ENCODE data around the gene ETV7.

The ETV7 gene

GRCh38 chr6:36327919-36328236 lies 59.6 kb downstream of the ETV7 start:
- H3K9me3 ChIP-seq (ENCODE audit: control insufficient read depth in 5 of 5, low read length in 5 of 5), result no peaks in the 10 kb centered on the region
- H3K9ac ChIP-seq (ENCODE audit: low read length in 5 of 5), result no peak overlapping the region
- no peak overlapping the region for H3K4me3 ChIP-seq (ENCODE audit: low read depth in 1 of 5, low read length in 5 of 5)
- H3K27ac ChIP-seq (ENCODE audit: low read depth, low read length), result no peak overlapping the region
- H3K27me3 ChIP-seq (ENCODE audit: control insufficient read depth in 5 of 5, insufficient read depth in 4 of 5, low read length in 5 of 5), result peaks cover 7 to 43% (median 24%) of the 10 kb centered on the region in 5 donors
- no peaks in the 10 kb centered on the region for H3K4me1 ChIP-seq (ENCODE audit: control insufficient read depth in 5 of 5, insufficient read depth in 5 of 5, low read length in 5 of 5)
- H3K36me3 ChIP-seq (ENCODE audit: control insufficient read depth in 5 of 5, insufficient read depth in 5 of 5, low read length in 5 of 5), result no peaks in the 10 kb centered on the region

- no peaks in the 10 kb centered on the region for H3K36me3 ChIP-seq (ENCODE audit: control insufficient read depth in 5 of 5, insufficient read depth in 5 of 5, low read length in 5 of 5)
- H3K9me3 ChIP-seq (ENCODE audit: control insufficient read depth in 5 of 5, low read length in 5 of 5), result no peaks in the 10 kb centered on the region
- no peak overlapping the region for H3K27ac ChIP-seq (ENCODE audit: low read depth, low read length)
- H3K4me1 ChIP-seq (ENCODE audit: control insufficient read depth in 5 of 5, insufficient read depth in 5 of 5, low read length in 5 of 5), result no peaks in the 10 kb centered on the region
- peaks cover 5 to 42% (median 22%) of the 10 kb centered on the region in 5 donors for H3K27me3 ChIP-seq (ENCODE audit: control insufficient read depth in 5 of 5, insufficient read depth in 4 of 5, low read length in 5 of 5)
- no peak overlapping the region for H3K4me3 ChIP-seq (ENCODE audit: low read depth in 1 of 5, low read length in 5 of 5)
- no peak overlapping the region for H3K9ac ChIP-seq (ENCODE audit: low read length in 5 of 5)
Observed at GRCh38 chr6:36327226-36327918, 60.1 kb downstream of the ETV7 start.

- H3K27me3 ChIP-seq (ENCODE audit: control insufficient read depth in 5 of 5, insufficient read depth in 4 of 5, low read length in 5 of 5), result peaks cover 5 to 37% (median 17%) of the 10 kb centered on the region in 5 donors
- H3K36me3 ChIP-seq (ENCODE audit: control insufficient read depth in 5 of 5, insufficient read depth in 5 of 5, low read length in 5 of 5), result no peaks in the 10 kb centered on the region
- H3K27ac ChIP-seq (ENCODE audit: low read depth, low read length), result no peak overlapping the region
Observed at GRCh38 chr6:36326356-36326995, 61.0 kb downstream of the ETV7 start.

GRCh38 chr6:36324715-36325114 lies 62.8 kb downstream of the ETV7 start:
- H3K9ac ChIP-seq (ENCODE audit: low read length in 5 of 5), result no peak overlapping the region
- no peaks in the 10 kb centered on the region for H3K4me1 ChIP-seq (ENCODE audit: control insufficient read depth in 5 of 5, insufficient read depth in 5 of 5, low read length in 5 of 5)
- H3K36me3 ChIP-seq (ENCODE audit: control insufficient read depth in 5 of 5, insufficient read depth in 5 of 5, low read length in 5 of 5), result no peaks in the 10 kb centered on the region

More at GRCh38 chr6:36326356-36326995, 61.0 kb downstream of the ETV7 start:
- Histone ChIP-seq H3K9me3 (ENCODE audit: control insufficient read depth in 5 of 5, low read length in 5 of 5) (no peaks in the 10 kb centered on the region), H3K4me3 (ENCODE audit: low read depth in 1 of 5, low read length in 5 of 5) (no peak overlapping the region), H3K4me1 (ENCODE audit: control insufficient read depth in 5 of 5, insufficient read depth in 5 of 5, low read length in 5 of 5) (no peaks in the 10 kb centered on the region), H3K9ac (ENCODE audit: low read length in 5 of 5) (no peak overlapping the region)

GRCh38 chr6:36324191-36324590 lies 63.3 kb downstream of the ETV7 start:
- Histone ChIP-seq H3K27ac (ENCODE audit: low read depth, low read length) (no peak overlapping the region), H3K9ac (ENCODE audit: low read length in 5 of 5) (no peak overlapping the region), H3K9me3 (ENCODE audit: control insufficient read depth in 5 of 5, low read length in 5 of 5) (no peaks in the 10 kb centered on the region), H3K36me3 (ENCODE audit: control insufficient read depth in 5 of 5, insufficient read depth in 5 of 5, low read length in 5 of 5) (no peaks in the 10 kb centered on the region), H3K4me3 (ENCODE audit: low read depth in 1 of 5, low read length in 5 of 5) (no peak overlapping the region), H3K4me1 (ENCODE audit: control insufficient read depth in 5 of 5, insufficient read depth in 5 of 5, low read length in 5 of 5) (no peaks in the 10 kb centered on the region), H3K27me3 (ENCODE audit: control insufficient read depth in 5 of 5, insufficient read depth in 4 of 5, low read length in 5 of 5) (peaks cover 5 to 33% (median 13%) of the 10 kb centered on the region in 5 donors)

More at GRCh38 chr6:36324715-36325114, 62.8 kb downstream of the ETV7 start:
- H3K9me3 ChIP-seq (ENCODE audit: control insufficient read depth in 5 of 5, low read length in 5 of 5), result no peaks in the 10 kb centered on the region
- no peak overlapping the region for H3K27ac ChIP-seq (ENCODE audit: low read depth, low read length)
- H3K4me3 ChIP-seq (ENCODE audit: low read depth in 1 of 5, low read length in 5 of 5), result no peak overlapping the region
- peaks cover 5 to 31% (median 13%) of the 10 kb centered on the region in 5 donors for H3K27me3 ChIP-seq (ENCODE audit: control insufficient read depth in 5 of 5, insufficient read depth in 4 of 5, low read length in 5 of 5)

- H3K36me3 ChIP-seq (ENCODE audit: control insufficient read depth in 5 of 5, insufficient read depth in 5 of 5, low read length in 5 of 5), result no peaks in the 10 kb centered on the region
- no peaks in the 10 kb centered on the region for H3K4me1 ChIP-seq (ENCODE audit: control insufficient read depth in 5 of 5, insufficient read depth in 5 of 5, low read length in 5 of 5)
- H3K4me3 ChIP-seq (ENCODE audit: low read depth in 1 of 5, low read length in 5 of 5), result no peak overlapping the region
- peaks cover 0 to 33% (median 13%) of the 10 kb centered on the region in 5 donors for H3K27me3 ChIP-seq (ENCODE audit: control insufficient read depth in 5 of 5, insufficient read depth in 4 of 5, low read length in 5 of 5)
- H3K9me3 ChIP-seq (ENCODE audit: control insufficient read depth in 5 of 5, low read length in 5 of 5), result no peaks in the 10 kb centered on the region
- no peak overlapping the region for H3K27ac ChIP-seq (ENCODE audit: low read depth, low read length)
- no peak overlapping the region for H3K9ac ChIP-seq (ENCODE audit: low read length in 5 of 5)
Observed at GRCh38 chr6:36323062-36323461, 64.4 kb downstream of the ETV7 start.

GRCh38 chr6:36322591-36322990 lies 64.9 kb downstream of the ETV7 start:
- no peak overlapping the region for H3K4me3 ChIP-seq (ENCODE audit: low read depth in 1 of 5, low read length in 5 of 5)
- no peaks in the 10 kb centered on the region for H3K9me3 ChIP-seq (ENCODE audit: control insufficient read depth in 5 of 5, low read length in 5 of 5)
- no peaks in the 10 kb centered on the region for H3K4me1 ChIP-seq (ENCODE audit: control insufficient read depth in 5 of 5, insufficient read depth in 5 of 5, low read length in 5 of 5)
- H3K27ac ChIP-seq (ENCODE audit: low read depth, low read length), result no peak overlapping the region
- peaks cover 0 to 33% (median 13%) of the 10 kb centered on the region in 5 donors for H3K27me3 ChIP-seq (ENCODE audit: control insufficient read depth in 5 of 5, insufficient read depth in 4 of 5, low read length in 5 of 5)
- no peak overlapping the region for H3K9ac ChIP-seq (ENCODE audit: low read length in 5 of 5)
- H3K36me3 ChIP-seq (ENCODE audit: control insufficient read depth in 5 of 5, insufficient read depth in 5 of 5, low read length in 5 of 5), result no peaks in the 10 kb centered on the region

GRCh38 chr6:36320475-36320874 lies 67.0 kb downstream of the ETV7 start:
- H3K27ac ChIP-seq (ENCODE audit: low read depth, low read length), result no peak overlapping the region
- no peak overlapping the region for H3K4me3 ChIP-seq (ENCODE audit: low read depth in 1 of 5, low read length in 5 of 5)
- peaks cover 0 to 12% (median 6%) of the 10 kb centered on the region in 5 donors for H3K27me3 ChIP-seq (ENCODE audit: control insufficient read depth in 5 of 5, insufficient read depth in 4 of 5, low read length in 5 of 5)
- no peaks in the 10 kb centered on the region for H3K4me1 ChIP-seq (ENCODE audit: control insufficient read depth in 5 of 5, insufficient read depth in 5 of 5, low read length in 5 of 5)
- no peak overlapping the region for H3K9ac ChIP-seq (ENCODE audit: low read length in 5 of 5)
- no peaks in the 10 kb centered on the region for H3K36me3 ChIP-seq (ENCODE audit: control insufficient read depth in 5 of 5, insufficient read depth in 5 of 5, low read length in 5 of 5)
- no peaks in the 10 kb centered on the region for H3K9me3 ChIP-seq (ENCODE audit: control insufficient read depth in 5 of 5, low read length in 5 of 5)

GRCh38 chr6:36319821-36320220 lies 67.6 kb downstream of the ETV7 start:
- Histone ChIP-seq H3K9me3 (ENCODE audit: control insufficient read depth in 5 of 5, low read length in 5 of 5) (no peaks in the 10 kb centered on the region), H3K27me3 (ENCODE audit: control insufficient read depth in 5 of 5, insufficient read depth in 4 of 5, low read length in 5 of 5) (peaks cover 0 to 12% (median 6%) of the 10 kb centered on the region in 5 donors), H3K27ac (ENCODE audit: low read depth, low read length) (no peak overlapping the region), H3K36me3 (ENCODE audit: control insufficient read depth in 5 of 5, insufficient read depth in 5 of 5, low read length in 5 of 5) (no peaks in the 10 kb centered on the region), H3K4me3 (ENCODE audit: low read depth in 1 of 5, low read length in 5 of 5) (no peak overlapping the region), H3K4me1 (ENCODE audit: control insufficient read depth in 5 of 5, insufficient read depth in 5 of 5, low read length in 5 of 5) (no peaks in the 10 kb centered on the region), H3K9ac (ENCODE audit: low read length in 5 of 5) (no peak overlapping the region)

- Histone ChIP-seq H3K9ac (ENCODE audit: low read length in 5 of 5) (no peak overlapping the region), H3K4me1 (ENCODE audit: control insufficient read depth in 5 of 5, insufficient read depth in 5 of 5, low read length in 5 of 5) (no peaks in the 10 kb centered on the region), H3K9me3 (ENCODE audit: control insufficient read depth in 5 of 5, low read length in 5 of 5) (no peaks in the 10 kb centered on the region), H3K36me3 (ENCODE audit: control insufficient read depth in 5 of 5, insufficient read depth in 5 of 5, low read length in 5 of 5) (no peaks in the 10 kb centered on the region), H3K27me3 (ENCODE audit: control insufficient read depth in 5 of 5, insufficient read depth in 4 of 5, low read length in 5 of 5) (peaks cover 0 to 12% (median 6%) of the 10 kb centered on the region in 5 donors), H3K27ac (ENCODE audit: low read depth, low read length) (no peak overlapping the region), H3K4me3 (ENCODE audit: low read depth in 1 of 5, low read length in 5 of 5) (no peak overlapping the region)
Observed at GRCh38 chr6:36319436-36319762, 68.1 kb downstream of the ETV7 start.
